ENCODE data around the gene WFS1.

DNA sequence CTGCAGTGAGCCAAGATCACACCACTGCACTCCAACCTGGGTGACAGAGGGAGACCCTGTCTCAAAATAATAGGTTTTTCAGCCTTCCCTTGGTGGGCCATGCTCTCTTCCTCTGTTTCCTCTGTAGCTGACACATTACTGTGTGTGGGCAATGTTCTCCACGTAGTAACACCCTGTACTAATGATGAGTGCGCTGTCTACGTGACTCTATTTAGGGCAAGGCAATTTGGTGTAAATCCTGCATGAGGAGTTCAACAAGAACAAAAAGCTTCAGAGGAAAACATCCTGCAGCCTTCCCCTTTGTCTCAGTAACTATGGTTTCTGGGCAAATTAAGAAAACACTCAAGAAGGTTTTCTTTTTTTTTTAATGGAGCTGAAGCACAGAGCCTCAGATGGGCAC is 44.9 kb upstream of the WFS1 start:
- TF ChIP-seq, protein P1, sequence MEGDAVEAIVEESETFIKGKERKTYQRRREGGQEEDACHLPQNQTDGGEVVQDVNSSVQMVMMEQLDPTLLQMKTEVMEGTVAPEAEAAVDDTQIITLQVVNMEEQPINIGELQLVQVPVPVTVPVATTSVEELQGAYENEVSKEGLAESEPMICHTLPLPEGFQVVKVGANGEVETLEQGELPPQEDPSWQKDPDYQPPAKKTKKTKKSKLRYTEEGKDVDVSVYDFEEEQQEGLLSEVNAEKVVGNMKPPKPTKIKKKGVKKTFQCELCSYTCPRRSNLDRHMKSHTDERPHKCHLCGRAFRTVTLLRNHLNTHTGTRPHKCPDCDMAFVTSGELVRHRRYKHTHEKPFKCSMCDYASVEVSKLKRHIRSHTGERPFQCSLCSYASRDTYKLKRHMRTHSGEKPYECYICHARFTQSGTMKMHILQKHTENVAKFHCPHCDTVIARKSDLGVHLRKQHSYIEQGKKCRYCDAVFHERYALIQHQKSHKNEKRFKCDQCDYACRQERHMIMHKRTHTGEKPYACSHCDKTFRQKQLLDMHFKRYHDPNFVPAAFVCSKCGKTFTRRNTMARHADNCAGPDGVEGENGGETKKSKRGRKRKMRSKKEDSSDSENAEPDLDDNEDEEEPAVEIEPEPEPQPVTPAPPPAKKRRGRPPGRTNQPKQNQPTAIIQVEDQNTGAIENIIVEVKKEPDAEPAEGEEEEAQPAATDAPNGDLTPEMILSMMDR (IDR thresholded peaks at IDR 0.05; ENCODE audit: poor library complexity): no peak
- TF ChIP-seq EZH2 (IDR thresholded peaks at IDR 0.05; ENCODE audit: borderline replicate concordance): no peak
- TF ChIP-seq EZH2phosphoT487 (IDR thresholded peaks at IDR 0.05; ENCODE audit: low read depth, severe bottlenecking, unreplicated experiment): no peak
